ENCODE measurements around the gene ZNF467.

ZNF467 gene

GRCh38 chr7:149778696-149779501 is 5.5 kb upstream of the ZNF467 start:
- no peak overlapping the region for H3K27ac ChIP-seq
- ChIA-PET POLR2A (ENCODE audit: low non-redundant PET) (no interaction called here), CTCF (interaction anchor here (0.7 kb wide), 1 partner anchor 28 kb away, joined by 3 read pairs; no protein-coding TSS in a partner anchor)
- no peak for DNase-seq (ENCODE audit: low spot score)
- no peak for TF ChIP-seq CTCF (conservative IDR thresholded peaks at IDR 0.05; ENCODE audit: low read depth)

- ChIA-PET POLR2A (ENCODE audit: low non-redundant PET) (no interaction called here), CTCF (interaction anchor here (0.7 kb wide), 1 partner anchor 28 kb away, joined by 3 read pairs; no protein-coding TSS in a partner anchor)
- no peak for TF ChIP-seq CTCF (conservative IDR thresholded peaks at IDR 0.05; ENCODE audit: low read depth)
- no peak overlapping the region for H3K27ac ChIP-seq
- DNase-seq (ENCODE audit: low spot score) = no peak
Observed at GRCh38 chr7:149778327-149778637, 4.9 kb upstream of the ZNF467 start.

DNA sequence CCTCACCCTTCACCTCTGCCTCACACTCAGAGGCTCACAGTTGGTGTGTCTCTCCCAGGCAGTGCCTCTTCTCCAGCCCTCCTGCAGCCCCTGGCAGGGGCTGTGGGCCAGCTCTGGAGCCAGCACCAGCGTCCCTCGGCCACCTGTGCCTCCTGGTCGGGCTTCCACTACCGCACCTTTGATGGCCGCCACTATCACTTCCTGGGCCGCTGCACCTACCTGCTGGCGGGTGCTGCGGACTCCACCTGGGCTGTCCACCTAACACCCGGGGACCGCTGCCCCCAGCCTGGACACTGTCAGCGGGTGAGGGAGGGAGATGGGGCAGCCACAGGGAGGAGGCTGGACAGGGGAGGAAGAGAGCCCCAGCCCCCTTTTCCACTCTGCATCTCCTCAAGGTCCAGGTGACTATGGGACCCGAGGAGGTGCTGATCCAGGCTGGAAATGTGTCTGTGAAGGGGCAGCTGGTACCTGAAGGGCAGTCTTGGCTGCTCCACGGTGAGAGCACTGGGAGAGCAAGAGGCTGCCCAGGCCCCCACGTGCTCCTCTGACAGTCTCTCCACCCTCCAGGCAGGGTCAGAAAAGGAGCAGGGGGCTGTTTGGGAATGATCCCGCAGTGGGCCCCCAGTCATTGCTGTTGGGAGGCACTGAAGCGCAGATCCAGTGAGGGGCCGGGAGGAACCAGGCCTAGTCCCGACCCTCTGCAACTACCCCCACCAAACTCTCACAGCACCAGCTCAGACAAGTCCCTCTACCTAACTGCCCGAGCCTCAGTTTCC is 4.4 kb upstream of the ZNF467 start:
- CTCF ChIA-PET = interaction anchor here (0.6 kb wide), 1 partner anchor 33 kb away, joined by 5 read pairs; no protein-coding TSS in a partner anchor
- POLR2A ChIA-PET (ENCODE audit: low non-redundant PET) = no interaction called here
- H3K27ac ChIP-seq = no peak overlapping the region
- no peak for TF ChIP-seq CTCF (conservative IDR thresholded peaks at IDR 0.05; ENCODE audit: low read depth)
- DNase-seq (ENCODE audit: low spot score) = no peak

DNA sequence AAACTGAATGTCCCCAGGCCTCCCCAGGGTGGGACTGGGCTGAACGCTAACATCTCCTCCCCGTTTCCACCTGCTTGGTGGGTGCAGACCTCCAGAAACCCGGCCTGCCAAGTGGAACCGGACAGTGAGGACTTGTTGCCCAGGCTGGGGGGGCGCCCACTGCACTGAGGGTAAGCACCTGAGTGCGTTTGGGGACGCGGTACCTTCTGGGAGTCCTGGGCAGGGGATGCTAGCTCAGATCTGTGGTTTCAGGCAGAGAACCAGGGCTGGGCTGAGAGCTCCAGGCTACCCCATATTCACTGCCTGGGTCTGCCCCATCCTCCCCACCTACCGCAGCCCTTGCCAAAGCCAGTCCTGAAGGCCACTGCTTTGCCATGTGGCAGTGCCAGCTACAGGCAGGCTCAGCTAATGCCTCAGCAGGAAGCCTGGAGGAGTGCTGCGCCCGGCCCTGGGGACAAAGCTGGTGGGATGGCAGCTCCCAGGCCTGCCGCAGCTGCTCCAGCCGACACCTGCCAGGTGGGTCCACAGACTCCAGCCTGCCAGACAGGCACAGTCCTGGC is 3.5 kb upstream of the ZNF467 start:
- CTCF ChIA-PET = interaction anchor here (0.6 kb wide), 1 partner anchor 34 kb away, joined by 5 read pairs; no protein-coding TSS in a partner anchor
- POLR2A ChIA-PET (ENCODE audit: low non-redundant PET) = no interaction called here

GRCh38 chr7:149776289-149776688 is 2.9 kb upstream of the ZNF467 start:
- DNase-seq (ENCODE audit: low spot score) = no peak
- ChIA-PET CTCF (no interaction called here), POLR2A (ENCODE audit: low non-redundant PET) (no interaction called here)
- TF ChIP-seq CTCF (conservative IDR thresholded peaks at IDR 0.05; ENCODE audit: low read depth) = no peak
- no peak overlapping the region for H3K27ac ChIP-seq

More for the DNA sequence above, 3.5 kb upstream of the ZNF467 start:
- TF ChIP-seq CTCF (conservative IDR thresholded peaks at IDR 0.05; ENCODE audit: low read depth) = no peak
- H3K27ac ChIP-seq = no peak overlapping the region
- no peak for DNase-seq (ENCODE audit: low spot score)

- no peak overlapping the region; the same call in 1 of the 2 replicates for H3K27ac ChIP-seq
- TF ChIP-seq CTCF (conservative IDR thresholded peaks at IDR 0.05; ENCODE audit: low read depth) = no peak
- DNase-seq (ENCODE audit: low spot score) = no peak
- ChIA-PET POLR2A (ENCODE audit: low non-redundant PET) (no interaction called here), CTCF (no interaction called here)
Observed at GRCh38 chr7:149775176-149775556, 1.8 kb upstream of the ZNF467 start.
